Activated CD8-positive, alpha-beta T cell treated with anti-CD3 and anti-CD28 coated beads for 36 hours (primary cell): Measurements from ENCODE around the gene RUNX1. TPM values are rescaled to one million over a fixed set of nuclear protein-coding genes. Genes with fewer than 3 reads are reported as not detected.

Source experiments
- ATAC-seq: fragments of 200-7000 bp; cut with Tn5 transposase; one replicate; pipeline ENCODE4 v1.10.0; 2021; ENCODE audit warnings: mild to moderate bottlenecking, moderate library complexity
- CTCF ChIA-PET: fragments of 350-600 bp; sonication (Branson Sonifier 250); formaldehyde crosslinking; loops from one replicate; lab custom pipeline; 2021; ENCODE audit warnings: antibody characterized with exemption; lab: Charles Lee
- POLR2A ChIA-PET: fragments of 350-600 bp; sonication (Branson Sonifier 250); formaldehyde crosslinking; loops from one replicate; lab custom pipeline; 2021; ENCODE audit warnings: antibody characterized with exemption; lab: Charles Lee
- DNase-seq: peaks from one replicate; pipeline ENCODE4 v3.0.0-alpha.2; 2020
- H3K27ac Mint-ChIP-seq: one replicate; pipeline ENCODE4 v1.8.0; 2021; ENCODE audit warnings: mild to moderate bottlenecking, mixed read lengths
- H3K27me3 Mint-ChIP-seq: one replicate; pipeline ENCODE4 v1.8.0; 2021; ENCODE audit warnings: mixed read lengths
- H3K36me3 Mint-ChIP-seq: one replicate; pipeline ENCODE4 v1.8.0; 2021; ENCODE audit warnings: low read depth, mixed read lengths
- H3K4me1 Mint-ChIP-seq: one replicate; pipeline ENCODE4 v1.8.0; 2021; ENCODE audit warnings: low read depth, mixed read lengths
- H3K4me3 Mint-ChIP-seq: one replicate; pipeline ENCODE4 v1.8.0; 2021; ENCODE audit warnings: mild to moderate bottlenecking, moderate library complexity, mixed read lengths
- H3K9me3 Mint-ChIP-seq: one replicate; pipeline ENCODE4 v1.8.0; 2021; ENCODE audit warnings: mixed read lengths
- intact Hi-C: fragments of 100-400 bp; cut with micrococcal nuclease; formaldehyde crosslinking; loops from one replicate; pipeline ENCODE4 v1.10.0; 2022
- total RNA-seq, 2 experiments: library from RNA; stranded (reverse); gene quantifications; one replicate each; pipeline ENCODE4 v1.2.3, GENCODE V29; 2021
- TF ChIP-seq, protein P1 (sequence below): fragments of 200-600 bp; IDR thresholded peaks from one replicate; pipeline ENCODE4 v1.8.0; 2022; ENCODE audit warnings: antibody characterized with exemption, mild to moderate bottlenecking

RUNX1 gene
- total RNA-seq, 2 experiments from 2014 or later = 18.7 to 19.0 TPM

DNA sequence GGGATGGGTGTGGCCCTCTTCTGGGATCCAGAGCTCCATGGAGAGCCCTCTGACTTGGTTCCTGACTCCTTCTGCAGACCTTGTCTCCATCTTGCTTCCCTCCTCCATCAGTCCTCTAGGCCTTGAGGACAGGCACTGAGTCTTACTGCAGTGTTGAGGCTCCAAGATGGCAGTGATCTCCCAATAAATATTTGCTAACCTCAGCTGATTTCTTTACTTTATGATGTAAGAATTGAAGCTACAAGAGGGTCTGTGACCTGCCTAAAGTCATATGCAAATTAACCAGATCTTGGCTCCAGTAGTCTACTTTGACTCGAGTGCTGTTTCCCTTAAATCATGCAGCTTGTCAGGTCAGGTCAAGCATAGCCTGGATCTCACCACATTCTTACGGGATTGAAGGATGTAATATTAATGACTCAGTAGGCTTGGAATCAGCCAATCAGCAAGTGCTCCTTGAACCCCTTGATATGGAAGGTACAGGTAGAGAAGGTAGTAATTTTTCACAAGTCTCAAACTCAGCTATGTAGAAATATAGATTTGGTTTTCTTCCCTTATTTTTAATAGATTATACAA, 287.3 kb downstream of the RUNX1 start:
- Mint-ChIP-seq H3K4me1 (no peaks in the 10 kb centered on the region), H3K27ac (no peak overlapping the region), H3K9me3 (peaks cover 1% of the 10 kb centered on the region), H3K36me3 (no peaks in the 10 kb centered on the region), H3K27me3 (no peaks in the 10 kb centered on the region), H3K4me3 (no peak overlapping the region)
- ChIA-PET CTCF (interaction anchor here (0.8 to 2.7 kb wide), 4 partner anchors 16 to 69 kb away, joined by 3 to 11 read pairs (median 6); no protein-coding TSS in a partner anchor), POLR2A (no interaction called here)
- intact Hi-C loops = no loop called here
- ATAC-seq = no peak
- DNase-seq = no peak
- TF ChIP-seq, protein P1, sequence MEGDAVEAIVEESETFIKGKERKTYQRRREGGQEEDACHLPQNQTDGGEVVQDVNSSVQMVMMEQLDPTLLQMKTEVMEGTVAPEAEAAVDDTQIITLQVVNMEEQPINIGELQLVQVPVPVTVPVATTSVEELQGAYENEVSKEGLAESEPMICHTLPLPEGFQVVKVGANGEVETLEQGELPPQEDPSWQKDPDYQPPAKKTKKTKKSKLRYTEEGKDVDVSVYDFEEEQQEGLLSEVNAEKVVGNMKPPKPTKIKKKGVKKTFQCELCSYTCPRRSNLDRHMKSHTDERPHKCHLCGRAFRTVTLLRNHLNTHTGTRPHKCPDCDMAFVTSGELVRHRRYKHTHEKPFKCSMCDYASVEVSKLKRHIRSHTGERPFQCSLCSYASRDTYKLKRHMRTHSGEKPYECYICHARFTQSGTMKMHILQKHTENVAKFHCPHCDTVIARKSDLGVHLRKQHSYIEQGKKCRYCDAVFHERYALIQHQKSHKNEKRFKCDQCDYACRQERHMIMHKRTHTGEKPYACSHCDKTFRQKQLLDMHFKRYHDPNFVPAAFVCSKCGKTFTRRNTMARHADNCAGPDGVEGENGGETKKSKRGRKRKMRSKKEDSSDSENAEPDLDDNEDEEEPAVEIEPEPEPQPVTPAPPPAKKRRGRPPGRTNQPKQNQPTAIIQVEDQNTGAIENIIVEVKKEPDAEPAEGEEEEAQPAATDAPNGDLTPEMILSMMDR = no peak

DNA sequence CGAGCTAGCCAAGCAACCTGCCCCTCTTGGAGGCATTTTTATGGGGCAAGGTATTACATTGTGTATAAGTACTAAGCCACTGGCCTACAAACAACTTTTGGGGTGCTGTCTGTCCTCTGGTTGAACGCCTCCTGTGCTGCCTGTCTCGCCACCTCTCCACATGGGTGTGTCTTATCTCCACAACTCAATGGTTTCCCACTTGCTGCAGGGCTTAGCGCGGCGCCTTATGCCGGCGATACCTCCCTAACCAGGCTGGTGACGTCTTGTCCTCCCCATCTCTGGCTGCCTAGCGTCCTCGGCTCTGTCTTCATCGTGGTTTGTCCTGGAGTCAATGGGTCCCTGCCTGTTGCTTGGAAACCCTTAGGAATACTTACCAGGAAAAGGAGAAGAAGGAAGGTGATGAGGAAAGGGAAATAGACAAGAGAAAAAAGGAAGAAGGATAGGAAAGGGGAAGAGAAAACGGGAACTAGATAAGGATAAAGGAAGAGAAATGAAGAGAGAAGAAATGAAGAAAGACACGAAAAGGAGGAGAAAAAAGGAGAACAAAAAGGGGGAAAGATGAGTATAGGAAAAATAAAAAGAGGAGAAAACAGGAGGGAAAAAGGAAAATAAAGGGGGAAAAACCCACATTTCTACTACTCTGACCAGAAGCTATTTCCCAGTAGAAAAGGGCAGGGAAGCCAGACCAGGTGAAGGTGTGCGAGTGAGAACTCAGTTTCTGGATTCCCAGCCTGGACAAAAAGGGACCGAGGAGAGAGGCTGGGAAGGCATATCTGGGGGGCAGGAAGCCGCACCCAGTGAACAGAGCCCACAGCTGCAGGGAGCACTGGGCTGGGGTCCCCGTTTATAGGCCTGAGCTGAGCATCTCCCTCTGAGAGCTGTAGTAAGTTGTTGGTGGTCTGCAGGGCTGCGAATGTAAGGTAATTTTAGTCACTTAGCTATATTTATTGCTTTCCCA, 294.1 kb downstream of the RUNX1 start:
- intact Hi-C loops = no loop called here
- no peak overlapping the region for H3K27ac Mint-ChIP-seq
- no peaks in the 10 kb centered on the region for H3K9me3 Mint-ChIP-seq
- no peaks in the 10 kb centered on the region for H3K4me1 Mint-ChIP-seq
- no peaks in the 10 kb centered on the region for H3K36me3 Mint-ChIP-seq
- peaks cover 14% of the 10 kb centered on the region for H3K27me3 Mint-ChIP-seq
- ChIA-PET CTCF (interaction anchor here (2.2 kb wide), 1 partner anchor 9 kb away, joined by 8 read pairs; no protein-coding TSS in a partner anchor), POLR2A (no interaction called here)
- DNase-seq (no peak), ATAC-seq (no peak)
- TF ChIP-seq, protein P1 = no peak
- no peak overlapping the region for H3K4me3 Mint-ChIP-seq

DNA sequence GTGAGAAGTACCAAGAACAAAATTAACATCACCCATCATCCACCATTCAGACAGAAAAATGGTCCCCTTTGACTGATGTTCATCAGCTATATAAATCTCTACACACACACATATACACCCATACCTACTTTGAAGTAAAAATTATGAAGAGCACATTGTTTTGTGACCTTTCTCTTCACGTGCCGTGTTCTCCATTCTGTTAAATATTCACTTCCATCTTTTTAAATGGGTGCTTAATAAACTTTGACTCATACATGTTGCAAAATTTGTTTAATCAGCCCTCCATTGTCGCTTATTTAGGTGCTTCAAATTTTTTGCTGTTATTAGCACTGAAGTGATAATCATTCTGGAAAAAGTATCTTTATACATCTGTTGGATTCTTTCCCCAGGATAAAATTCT, 300.2 kb downstream of the RUNX1 start:
- H3K36me3 Mint-ChIP-seq = no peaks in the 10 kb centered on the region
- intact Hi-C loops = loop anchor here (5.0 to 10.0 kb wide), 3 partner anchors 136 to 1093 kb away; no protein-coding TSS in a partner anchor
- no peak overlapping the region for H3K27ac Mint-ChIP-seq
- DNase-seq (no peak), ATAC-seq (no peak)
- POLR2A ChIA-PET = no interaction called here
- TF ChIP-seq, protein P1 = no peak
- CTCF ChIA-PET = no interaction called here
- H3K27me3 Mint-ChIP-seq = peaks cover 16% of the 10 kb centered on the region
- H3K9me3 Mint-ChIP-seq = no peaks in the 10 kb centered on the region
- no peak overlapping the region for H3K4me3 Mint-ChIP-seq
- peaks cover 3% of the 10 kb centered on the region for H3K4me1 Mint-ChIP-seq

DNA sequence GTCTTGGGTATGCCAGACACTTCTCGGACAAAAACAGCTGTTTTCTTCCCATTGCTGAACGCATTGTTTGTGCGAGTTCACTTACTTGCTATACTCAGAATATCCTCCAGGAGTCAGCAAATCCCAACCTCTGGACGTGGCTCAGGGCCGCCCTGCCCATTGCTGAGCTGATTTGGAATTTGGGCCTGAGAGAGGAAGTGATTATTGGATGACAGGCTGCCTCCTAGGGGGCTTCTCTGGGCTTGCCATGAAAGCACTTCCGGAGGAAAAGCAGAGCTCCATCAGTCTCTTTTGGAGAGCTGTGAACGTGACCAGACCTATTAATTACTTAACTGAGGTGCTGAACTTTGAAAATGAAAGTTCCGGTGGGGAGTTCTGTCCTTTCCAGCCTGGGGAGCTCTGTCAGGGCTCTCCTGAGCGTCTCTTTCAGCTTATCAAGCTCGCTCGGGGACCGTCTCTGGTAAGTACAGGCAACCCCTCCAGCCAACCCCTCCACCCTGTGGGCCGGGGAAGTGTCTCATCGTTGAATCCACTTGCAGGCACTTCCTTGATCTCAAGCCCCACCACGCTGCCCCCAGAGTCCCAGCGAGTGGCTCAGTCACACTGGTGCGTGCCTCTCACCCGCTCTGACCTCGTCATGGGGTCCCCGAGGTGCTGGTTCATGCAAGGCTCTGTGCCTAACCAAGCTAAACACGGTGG, 303.4 kb downstream of the RUNX1 start:
- Mint-ChIP-seq H3K4me3 (peak overlapping the region; percentile 44), H3K27me3 (peaks cover 11% of the 10 kb centered on the region), H3K27ac (peak overlapping the region; percentile 30), H3K4me1 (peaks cover 3% of the 10 kb centered on the region), H3K9me3 (no peaks in the 10 kb centered on the region), H3K36me3 (no peaks in the 10 kb centered on the region)
- TF ChIP-seq, protein P1 = peak; percentile 91
- DNase-seq (peak; percentile 69), ATAC-seq (peak; percentile 95)
- POLR2A ChIA-PET = no interaction called here
- CTCF ChIA-PET = interaction anchor here (0.6 to 3.4 kb wide), 57 partner anchors 9 to 1288 kb away, joined by 3 to 20 read pairs (median 4); no protein-coding TSS in a partner anchor
- intact Hi-C loops = loop anchor here (5.0 to 10.0 kb wide), 3 partner anchors 139 to 1097 kb away; no protein-coding TSS in a partner anchor
